Measurements from ENCODE around the gene PCLO. TPM values are rescaled to one million over a fixed set of nuclear protein-coding genes. Genes with fewer than 3 reads are reported as not detected.
"Not testable (repeated sequence)": the region's sequence is repeated elsewhere in the genome, so short reads cannot be mapped to it uniquely, and the experiment has no call there.

Gene PCLO
- total and polyA plus RNA-seq, 7 experiments from 2014 or later: under 0.01 to 0.10 TPM; not detected in 5

GRCh38 chr7:82925331-82925730, 237.4 kb downstream of the PCLO start:
- H3K9me3 Mint-ChIP-seq: peaks cover 0 to 11% (median 1%) of the 10 kb centered on the region in 11 donors
- Histone ChIP-seq H3K9me3 (ENCODE audit: control insufficient read depth in 2 of 3, low read length in 3 of 3) (no peaks in the 10 kb centered on the region), H3K27ac (ENCODE audit: low read depth, low read length) (no peak overlapping the region), H3K36me3 (ENCODE audit: control insufficient read depth in 2 of 3, insufficient read depth in 3 of 3, low read length in 3 of 3) (no peaks in the 10 kb centered on the region), H3K4me1 (ENCODE audit: control insufficient read depth in 2 of 2, insufficient read depth in 2 of 2, low read length in 2 of 2) (no peaks in the 10 kb centered on the region), H3K27me3 (ENCODE audit: control insufficient read depth in 2 of 2, insufficient read depth in 2 of 2, low read length in 2 of 2) (no peaks in the 10 kb centered on the region), H3K4me3 (ENCODE audit: low read length) (no peak overlapping the region)
- ChIA-PET POLR2A (no interaction called here), CTCF (interaction anchor here (0.6 kb wide), 1 partner anchor 17 kb away, joined by 4 read pairs; no protein-coding TSS in a partner anchor)
- H3K4me3 Mint-ChIP-seq: no peak overlapping the region
- no peak overlapping the region for H3K27ac Mint-ChIP-seq
- no peaks in the 10 kb centered on the region for H3K4me1 Mint-ChIP-seq
- ATAC-seq: no peak
- no peaks in the 10 kb centered on the region for H3K27me3 Mint-ChIP-seq
- no peak for DNase-seq
- no peaks in the 10 kb centered on the region for H3K36me3 Mint-ChIP-seq
- intact Hi-C loops (cut with micrococcal nuclease): no loop called here

- H3K4me3 ChIP-seq (ENCODE audit: low read length): no peak overlapping the region
- Mint-ChIP-seq H3K36me3 (no peaks in the 10 kb centered on the region), H3K27me3 (no peaks in the 10 kb centered on the region), H3K4me3 (no peak overlapping the region), H3K4me1 (peaks cover 0 to 3% (median 0%) of the 10 kb centered on the region in 7 donors), H3K27ac (no peak overlapping the region), H3K9me3 (peaks cover 0 to 11% (median 0%) of the 10 kb centered on the region in 11 donors)
- intact Hi-C loops (cut with micrococcal nuclease): no loop called here
- H3K4me1 ChIP-seq (ENCODE audit: control insufficient read depth in 2 of 2, insufficient read depth in 2 of 2, low read length in 2 of 2): no peaks in the 10 kb centered on the region
- no peaks in the 10 kb centered on the region for H3K27me3 ChIP-seq (ENCODE audit: control insufficient read depth in 2 of 2, insufficient read depth in 2 of 2, low read length in 2 of 2)
- H3K27ac ChIP-seq (ENCODE audit: low read depth, low read length): no peak overlapping the region
- no peaks in the 10 kb centered on the region for H3K9me3 ChIP-seq (ENCODE audit: control insufficient read depth in 2 of 3, low read length in 3 of 3)
- CTCF ChIA-PET: no interaction called here
- H3K36me3 ChIP-seq (ENCODE audit: control insufficient read depth in 2 of 3, insufficient read depth in 3 of 3, low read length in 3 of 3): no peaks in the 10 kb centered on the region
- ATAC-seq (no peak), DNase-seq (no peak)
- POLR2A ChIA-PET: no interaction called here
Observed at GRCh38 chr7:82906502-82906901, 256.2 kb downstream of the PCLO start.

GRCh38 chr7:82904871-82905270, 257.8 kb downstream of the PCLO start:
- intact Hi-C loops (cut with micrococcal nuclease): no loop called here
- H3K27me3 ChIP-seq (ENCODE audit: control insufficient read depth in 2 of 2, insufficient read depth in 2 of 2, low read length in 2 of 2): no peaks in the 10 kb centered on the region
- no peaks in the 10 kb centered on the region for H3K36me3 Mint-ChIP-seq
- no peak overlapping the region for H3K4me3 ChIP-seq (ENCODE audit: low read length)
- H3K4me3 Mint-ChIP-seq: no peak overlapping the region
- CTCF ChIA-PET: no interaction called here
- POLR2A ChIA-PET: no interaction called here
- no peaks in the 10 kb centered on the region for H3K9me3 ChIP-seq (ENCODE audit: control insufficient read depth in 2 of 3, low read length in 3 of 3)
- no peak for ATAC-seq
- H3K4me1 Mint-ChIP-seq: peaks cover 0 to 3% (median 0%) of the 10 kb centered on the region in 7 donors
- H3K27ac Mint-ChIP-seq: no peak overlapping the region
- H3K27me3 Mint-ChIP-seq: no peaks in the 10 kb centered on the region
- DNase-seq: no peak
- H3K4me1 ChIP-seq (ENCODE audit: control insufficient read depth in 2 of 2, insufficient read depth in 2 of 2, low read length in 2 of 2): no peaks in the 10 kb centered on the region
- no peaks in the 10 kb centered on the region for H3K36me3 ChIP-seq (ENCODE audit: control insufficient read depth in 2 of 3, insufficient read depth in 3 of 3, low read length in 3 of 3)
- peaks cover 0 to 7% (median 0%) of the 10 kb centered on the region in 11 donors for H3K9me3 Mint-ChIP-seq
- no peak overlapping the region for H3K27ac ChIP-seq (ENCODE audit: low read depth, low read length)

- H3K4me3 Mint-ChIP-seq; H3K9me3 Mint-ChIP-seq; H3K27ac Mint-ChIP-seq; H3K36me3 ChIP-seq (ENCODE audit: control insufficient read depth in 2 of 3, insufficient read depth in 3 of 3, low read length in 3 of 3); CTCF ChIA-PET; POLR2A ChIA-PET; intact Hi-C loops (cut with micrococcal nuclease); H3K27ac ChIP-seq (ENCODE audit: low read depth, low read length); H3K9me3 ChIP-seq (ENCODE audit: control insufficient read depth in 2 of 3, low read length in 3 of 3); H3K27me3 Mint-ChIP-seq; H3K36me3 Mint-ChIP-seq; H3K4me1 Mint-ChIP-seq; H3K27me3 ChIP-seq (ENCODE audit: control insufficient read depth in 2 of 2, insufficient read depth in 2 of 2, low read length in 2 of 2); H3K4me3 ChIP-seq (ENCODE audit: low read length); H3K4me1 ChIP-seq (ENCODE audit: control insufficient read depth in 2 of 2, insufficient read depth in 2 of 2, low read length in 2 of 2); ATAC-seq; DNase-seq: not testable (repeated sequence)
Observed at GRCh38 chr7:82901098-82901497, 261.6 kb downstream of the PCLO start.

GRCh38 chr7:82897500-82897899, 265.2 kb downstream of the PCLO start:
- ATAC-seq (no peak), DNase-seq (no peak)
- H3K4me3 Mint-ChIP-seq: no peak overlapping the region
- peaks cover 0 to 2% (median 0%) of the 10 kb centered on the region in 11 donors for H3K9me3 Mint-ChIP-seq
- no peaks in the 10 kb centered on the region for H3K27me3 Mint-ChIP-seq
- CTCF ChIA-PET: no interaction called here
- no peak overlapping the region for H3K27ac Mint-ChIP-seq
- POLR2A ChIA-PET: no interaction called here
- Histone ChIP-seq H3K4me3 (ENCODE audit: low read length) (no peak overlapping the region), H3K9me3 (ENCODE audit: control insufficient read depth in 2 of 3, low read length in 3 of 3) (no peaks in the 10 kb centered on the region), H3K36me3 (ENCODE audit: control insufficient read depth in 2 of 3, insufficient read depth in 3 of 3, low read length in 3 of 3) (no peaks in the 10 kb centered on the region), H3K4me1 (ENCODE audit: control insufficient read depth in 2 of 2, insufficient read depth in 2 of 2, low read length in 2 of 2) (no peaks in the 10 kb centered on the region), H3K27me3 (ENCODE audit: control insufficient read depth in 2 of 2, insufficient read depth in 2 of 2, low read length in 2 of 2) (no peaks in the 10 kb centered on the region), H3K27ac (ENCODE audit: low read depth, low read length) (no peak overlapping the region)
- no peaks in the 10 kb centered on the region for H3K36me3 Mint-ChIP-seq
- intact Hi-C loops (cut with micrococcal nuclease): no loop called here
- no peaks in the 10 kb centered on the region for H3K4me1 Mint-ChIP-seq

- H3K4me1 ChIP-seq (ENCODE audit: control insufficient read depth in 2 of 2, insufficient read depth in 2 of 2, low read length in 2 of 2); CTCF ChIA-PET; POLR2A ChIA-PET; H3K36me3 Mint-ChIP-seq; H3K27ac ChIP-seq (ENCODE audit: low read depth, low read length); intact Hi-C loops (cut with micrococcal nuclease); H3K4me1 Mint-ChIP-seq; H3K27me3 Mint-ChIP-seq; H3K4me3 Mint-ChIP-seq; H3K4me3 ChIP-seq (ENCODE audit: low read length); ATAC-seq; H3K36me3 ChIP-seq (ENCODE audit: control insufficient read depth in 2 of 3, insufficient read depth in 3 of 3, low read length in 3 of 3); H3K27me3 ChIP-seq (ENCODE audit: control insufficient read depth in 2 of 2, insufficient read depth in 2 of 2, low read length in 2 of 2); H3K27ac Mint-ChIP-seq; H3K9me3 Mint-ChIP-seq; DNase-seq; H3K9me3 ChIP-seq (ENCODE audit: control insufficient read depth in 2 of 3, low read length in 3 of 3): not testable (repeated sequence)
Observed at GRCh38 chr7:82894341-82894740, 268.3 kb downstream of the PCLO start.

- Histone ChIP-seq H3K4me1 (ENCODE audit: control insufficient read depth in 2 of 2, insufficient read depth in 2 of 2, low read length in 2 of 2) (no peaks in the 10 kb centered on the region), H3K4me3 (ENCODE audit: low read length) (no peak overlapping the region), H3K27me3 (ENCODE audit: control insufficient read depth in 2 of 2, insufficient read depth in 2 of 2, low read length in 2 of 2) (no peaks in the 10 kb centered on the region), H3K9me3 (ENCODE audit: control insufficient read depth in 2 of 3, low read length in 3 of 3) (no peaks in the 10 kb centered on the region), H3K36me3 (ENCODE audit: control insufficient read depth in 2 of 3, insufficient read depth in 3 of 3, low read length in 3 of 3) (no peaks in the 10 kb centered on the region), H3K27ac (ENCODE audit: low read depth, low read length) (no peak overlapping the region)
- Mint-ChIP-seq H3K27me3 (no peaks in the 10 kb centered on the region), H3K4me3 (no peak overlapping the region), H3K36me3 (no peaks in the 10 kb centered on the region), H3K27ac (no peak overlapping the region), H3K4me1 (no peaks in the 10 kb centered on the region), H3K9me3 (peaks cover 0 to 7% (median 0%) of the 10 kb centered on the region in 11 donors)
- ChIA-PET CTCF (no interaction called here), POLR2A (no interaction called here)
- DNase-seq (no peak), ATAC-seq (no peak)
- intact Hi-C loops (cut with micrococcal nuclease): no loop called here
Observed at GRCh38 chr7:82886324-82886723, 276.4 kb downstream of the PCLO start.
